PC-9 (cell line): Measurements from ENCODE around the gene ALDH18A1.

Experiments
- CTCF ChIP-seq: fragments of 200-600 bp; sonication (generic); conservative IDR thresholded peaks from 2 replicates; pipeline ENCODE4 v1.6.1; 2017; ENCODE audit warnings: mixed run types, antibody characterized with exemption, mild to moderate bottlenecking, moderate library complexity
- EZH2 ChIP-seq: fragments of 200-600 bp; sonication (generic); IDR thresholded peaks from 2 replicates; pipeline ENCODE4 v1.8.0; 2017; ENCODE audit warnings: antibody characterized with exemption, low read depth

- no peak for TF ChIP-seq CTCF
- TF ChIP-seq EZH2, result no peak
Measured at GRCh38 chr10:95571390-95571789, 85.1 kb downstream of the ALDH18A1 start.
